Stimulated activated CD4-positive, alpha-beta T cell treated with anti-CD3 and anti-CD28 coated beads, Interleukin-4, amount 100 ng/mL, for 24 hours (primary cell): ENCODE data around the gene HSPA8.
A peak's percentile ranks its signal among the peaks of the same experiment; 100 is the strongest.
"Not testable (repeated sequence)": the region's sequence is repeated elsewhere in the genome, so short reads cannot be mapped to it uniquely, and the experiment has no call there.

ENCODE experiments used
- DNase-seq: peaks from one replicate; pipeline ENCODE4 v3.0.0-alpha.2; 2020

The HSPA8 gene

DNA sequence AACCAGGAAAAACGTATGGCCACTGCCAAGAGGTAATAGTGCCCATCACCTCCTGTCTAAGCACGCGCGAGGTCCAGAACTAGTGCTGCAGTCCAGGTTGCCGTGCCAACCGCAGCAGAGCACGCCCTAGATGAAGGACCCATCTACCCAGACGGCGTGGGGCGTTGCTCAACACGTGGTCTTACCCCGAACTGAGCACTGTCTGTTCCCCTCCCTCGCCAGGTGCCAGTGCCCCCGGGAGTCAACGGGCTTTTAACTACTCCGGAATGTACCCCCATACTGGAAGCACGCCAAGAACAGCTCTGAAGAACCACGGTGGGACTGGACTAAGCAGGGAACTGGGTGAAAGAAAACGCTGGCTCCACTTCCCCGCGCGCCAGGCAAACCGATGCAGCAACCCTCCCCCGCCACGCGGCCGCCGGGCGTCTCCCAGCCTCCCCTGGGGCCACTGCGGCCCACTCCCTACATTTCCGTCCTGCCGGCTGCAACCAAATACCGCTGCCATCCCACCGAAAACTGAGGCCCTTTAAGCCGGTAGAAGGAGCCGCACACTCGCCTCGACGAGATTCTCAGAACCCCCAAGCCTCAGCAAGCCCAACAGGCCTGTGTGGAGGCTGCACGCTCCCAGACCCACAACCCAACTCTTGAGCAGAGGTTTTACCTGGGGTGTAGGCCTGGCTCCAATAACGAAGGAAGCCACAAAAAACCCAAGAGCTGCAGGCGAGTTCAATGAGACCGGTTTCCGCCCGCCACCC lies at the start of gene HSPA8:
Gene HSPA8, minus strand, starts transcription at position 734 of the 755 bp plus-strand sequence. CDS start 812 bp downstream, outside the sequence.
- DNase-seq: peak; percentile 77

DNA sequence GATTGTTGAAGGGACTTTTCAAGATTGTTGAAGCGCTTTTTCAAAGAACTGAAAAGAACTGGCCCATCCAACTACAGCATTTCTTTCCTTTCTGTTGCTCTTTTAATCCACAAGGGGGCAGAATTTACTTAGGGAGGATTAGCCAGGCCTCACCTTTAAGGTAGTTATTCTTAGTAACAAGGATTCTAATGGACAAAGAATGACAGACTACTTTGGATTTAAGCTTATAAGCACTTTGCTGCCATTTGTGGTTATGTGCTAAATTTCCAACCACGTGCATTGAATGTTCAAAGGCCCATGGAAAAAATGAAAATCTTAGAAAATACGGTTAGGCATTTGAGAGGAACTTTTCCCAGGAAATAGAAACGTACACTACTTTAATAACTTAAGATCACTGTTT lies 49.5 kb upstream of the HSPA8 start:
- DNase-seq: no peak

DNA sequence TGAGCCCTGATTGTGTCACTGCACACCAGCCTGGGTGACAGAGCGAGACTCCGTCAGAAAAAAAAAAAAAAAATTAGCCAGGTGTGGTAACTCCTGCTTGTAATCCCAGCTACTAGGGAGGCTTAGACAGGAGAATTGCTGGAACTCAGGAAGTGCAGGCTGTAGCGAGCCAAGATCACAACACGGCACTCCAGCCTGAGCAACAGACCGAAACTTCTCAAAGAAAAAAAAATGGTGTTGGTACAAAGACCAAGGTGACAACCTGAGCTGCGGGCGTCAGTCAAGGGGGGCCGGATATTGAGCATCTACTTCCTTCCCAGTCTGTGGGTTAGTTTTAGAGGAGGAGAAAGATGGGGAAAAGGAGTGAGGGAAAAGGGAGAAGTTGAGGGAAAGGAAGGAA lies 48.5 kb upstream of the HSPA8 start:
- DNase-seq: no peak

DNA sequence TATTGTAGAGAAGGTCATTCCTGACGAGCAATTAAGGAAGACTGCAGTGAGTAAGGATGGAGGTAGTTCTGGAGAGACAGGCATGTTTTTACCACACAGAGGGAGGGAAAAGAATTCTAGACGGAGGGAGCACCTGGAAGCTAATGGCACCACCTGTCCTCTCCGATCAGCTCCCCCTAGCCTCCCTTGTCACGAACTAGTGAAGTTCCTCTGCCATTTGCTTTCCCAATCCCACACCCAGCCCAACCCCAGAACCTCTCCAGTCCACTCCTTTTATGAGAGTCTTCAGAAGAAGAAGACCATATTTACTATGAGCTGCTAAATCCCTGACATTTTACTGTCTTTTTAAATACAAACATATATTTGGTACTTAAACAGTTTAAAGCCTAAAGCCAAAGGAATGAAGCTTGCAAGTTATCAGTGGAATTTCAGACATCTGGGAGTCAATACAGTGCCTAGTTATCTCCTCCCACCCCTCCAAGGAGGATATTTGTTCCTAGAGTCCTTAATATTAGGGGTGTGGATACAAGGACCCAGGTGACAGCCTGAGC lies 46.1 kb upstream of the HSPA8 start:
- no peak for DNase-seq

DNA sequence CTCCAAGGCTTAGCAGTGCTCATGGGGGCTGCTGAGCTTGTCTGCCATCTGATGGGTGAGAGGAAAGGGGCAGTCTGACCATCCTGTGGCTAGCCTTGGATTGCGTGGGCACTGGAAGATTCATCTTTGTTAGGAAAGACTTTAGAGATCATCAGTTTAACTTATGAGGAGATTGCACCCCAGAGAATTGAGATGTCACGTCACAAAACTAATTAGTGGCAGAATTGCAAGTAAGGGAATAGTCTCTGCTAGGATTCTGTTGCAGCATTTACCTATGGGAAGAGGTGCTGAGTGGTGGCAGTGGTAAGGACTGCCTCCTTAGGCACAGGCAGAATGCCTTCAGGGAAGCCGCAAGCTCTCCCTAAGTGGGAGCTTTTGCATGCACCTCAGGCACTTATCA lies 42.8 kb upstream of the HSPA8 start:
- no peak for DNase-seq

DNA sequence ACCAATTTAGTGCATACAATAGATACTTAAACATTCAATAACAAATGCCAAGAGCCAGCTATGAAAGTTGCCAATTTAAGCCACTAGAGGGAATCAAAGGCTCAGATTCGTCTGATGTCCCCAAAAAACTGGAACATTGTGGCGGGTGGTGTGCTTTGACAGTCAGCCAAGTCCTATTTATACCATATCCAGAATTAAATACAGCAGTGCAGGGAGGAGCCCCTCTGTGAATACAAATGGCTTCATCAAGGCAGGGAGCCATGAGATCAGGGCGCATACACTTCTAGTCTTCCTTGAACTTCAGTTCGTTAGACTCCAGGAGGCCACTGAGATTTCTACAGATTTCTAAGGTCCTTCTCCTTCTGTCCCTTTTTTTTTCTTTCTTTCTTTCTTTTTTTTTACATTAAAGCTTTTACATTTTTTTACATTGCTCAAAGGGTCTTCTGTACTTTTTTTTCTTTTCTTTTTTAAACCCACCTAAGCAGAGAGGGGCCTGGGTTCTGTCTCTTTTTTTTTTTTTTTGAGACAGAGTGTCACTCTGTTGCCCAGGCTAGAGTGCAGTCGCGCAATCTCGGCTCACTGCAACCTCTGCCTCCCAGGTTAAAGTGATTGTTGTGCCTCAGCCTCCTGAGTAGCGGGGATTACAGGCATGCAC lies 41.5 kb upstream of the HSPA8 start:
- DNase-seq: peak; percentile 29

DNA sequence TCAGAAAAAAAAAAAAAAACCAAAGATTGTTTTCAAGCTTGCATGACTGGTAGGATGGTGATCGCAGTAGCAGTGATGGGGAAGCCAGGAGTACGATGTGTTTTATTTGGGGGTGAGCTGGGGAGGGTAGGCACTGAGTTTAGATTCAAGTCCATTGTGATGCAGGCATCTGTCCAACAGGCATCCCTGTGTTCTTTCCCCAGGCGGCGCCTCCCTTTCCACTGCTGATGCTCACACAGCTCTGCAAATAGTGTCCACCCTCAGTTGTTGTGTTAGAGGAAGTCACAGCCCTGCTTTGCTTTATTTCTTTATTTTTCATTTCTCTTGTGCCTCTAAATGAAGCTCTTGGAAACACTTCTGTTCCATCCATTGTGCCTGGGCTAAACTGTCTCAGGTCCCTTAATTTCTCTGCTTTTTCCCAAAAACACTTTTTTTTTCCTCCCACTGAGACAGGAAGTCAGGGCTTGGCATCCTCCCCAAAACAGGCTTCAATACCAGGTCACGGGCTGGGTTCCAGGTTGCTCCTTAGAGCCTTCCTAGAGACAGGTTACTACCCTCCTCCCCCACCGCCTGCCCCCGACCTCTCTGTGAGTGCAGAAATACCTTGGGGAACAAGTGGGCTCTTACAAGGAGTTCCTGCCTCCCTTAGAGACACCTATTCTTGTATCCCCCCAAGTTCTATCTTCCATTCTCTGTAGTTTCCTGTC lies 38.6 kb upstream of the HSPA8 start:
- no peak for DNase-seq

DNA sequence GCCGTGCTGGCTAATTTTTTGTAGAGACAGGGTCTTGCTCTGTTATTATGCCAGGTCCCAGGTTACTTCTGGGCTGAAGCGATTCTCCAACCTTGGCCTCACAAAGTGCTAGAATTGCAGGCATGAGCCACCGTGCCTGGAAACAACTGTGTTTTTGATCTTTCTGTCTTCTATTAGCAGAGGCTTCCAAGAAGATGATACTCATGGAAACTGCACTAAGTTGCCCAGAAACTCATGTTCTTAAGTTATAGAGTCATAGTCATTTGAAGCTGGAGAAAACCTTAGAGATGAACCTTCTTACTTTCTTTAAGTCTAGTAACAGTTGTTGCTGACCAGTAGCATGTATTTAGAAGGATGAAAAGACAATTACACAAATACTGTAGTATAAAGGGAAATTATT lies 37.1 kb upstream of the HSPA8 start:
- no peak for DNase-seq

DNA sequence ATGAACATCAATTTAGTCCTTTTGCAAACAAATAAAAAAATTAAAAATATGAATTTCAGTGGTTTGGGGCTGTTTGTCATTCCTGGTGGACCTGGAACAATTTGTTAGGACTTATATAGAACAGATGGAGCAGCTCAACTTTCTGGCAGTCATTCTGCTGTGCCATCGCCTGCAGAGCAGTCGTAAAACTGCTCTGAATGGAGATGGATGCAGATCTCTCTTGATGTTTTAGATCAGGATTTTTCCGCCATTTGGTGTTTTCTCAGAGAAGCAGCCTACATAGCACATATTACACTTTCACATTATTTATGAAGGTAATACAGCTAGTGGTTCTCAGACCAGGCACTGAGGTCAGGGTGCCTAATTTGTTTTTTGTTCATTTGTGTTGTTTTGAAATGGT lies 31.8 kb upstream of the HSPA8 start:
- DNase-seq: no peak

DNA sequence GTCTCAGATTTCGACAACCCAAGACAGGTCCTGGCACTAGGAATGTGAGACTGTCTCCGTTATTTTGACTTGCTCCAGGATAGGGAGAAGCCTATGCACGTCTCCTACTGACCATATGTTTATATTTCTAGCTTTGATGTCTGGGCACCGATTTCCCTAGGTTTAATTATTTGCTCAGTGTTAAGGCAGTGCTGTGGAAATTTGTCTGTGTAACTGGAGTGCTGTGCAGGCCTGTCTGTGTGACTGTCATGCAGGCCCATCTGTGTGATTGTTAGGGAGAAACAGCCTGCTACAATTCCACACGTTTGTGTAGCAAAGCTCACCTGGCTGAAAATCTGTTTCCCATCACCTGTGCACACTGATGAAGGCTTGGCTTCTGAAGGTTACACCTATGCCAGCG lies 29.6 kb upstream of the HSPA8 start:
- DNase-seq: no peak

DNA sequence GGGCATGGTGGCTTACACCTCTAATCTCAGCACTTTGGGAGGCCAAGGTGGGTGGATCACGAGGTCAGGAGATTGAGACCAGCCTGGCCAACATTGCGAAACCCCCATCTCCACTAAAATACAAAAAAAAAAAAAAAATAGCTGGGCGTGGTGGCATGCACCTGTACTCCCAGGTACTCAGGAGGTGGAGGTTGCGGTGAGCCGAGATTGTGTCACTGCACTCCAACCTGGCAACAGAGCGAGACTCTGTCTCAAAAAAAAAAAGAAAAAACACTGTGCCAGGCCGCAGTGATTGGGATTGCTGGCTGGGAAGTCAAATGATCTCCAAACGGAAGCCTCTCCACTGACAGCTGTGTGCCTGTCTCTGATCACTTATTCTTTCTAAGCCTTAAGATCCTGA lies 28.2 kb upstream of the HSPA8 start:
- DNase-seq: not testable (repeated sequence)

DNA sequence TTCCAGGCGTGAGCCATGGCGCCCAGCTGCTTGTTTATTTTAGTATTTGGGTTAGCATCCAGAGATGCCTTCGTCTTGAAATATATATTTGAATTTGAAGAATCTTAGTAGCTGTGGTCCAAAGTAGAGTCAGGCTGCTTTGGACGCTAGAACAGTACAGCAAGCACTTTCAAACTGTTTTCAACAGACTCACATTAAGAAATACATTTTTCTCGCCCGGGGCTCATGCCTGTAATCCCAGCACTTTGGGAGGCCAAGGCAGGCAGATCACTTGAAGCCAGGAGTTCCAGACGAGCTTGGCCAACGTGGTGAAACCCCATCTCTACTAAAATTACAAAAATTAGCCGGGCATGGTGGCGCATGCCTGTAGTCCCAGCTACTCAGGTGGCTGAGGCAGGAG lies 27.0 kb upstream of the HSPA8 start:
- not testable (repeated sequence) for DNase-seq

DNA sequence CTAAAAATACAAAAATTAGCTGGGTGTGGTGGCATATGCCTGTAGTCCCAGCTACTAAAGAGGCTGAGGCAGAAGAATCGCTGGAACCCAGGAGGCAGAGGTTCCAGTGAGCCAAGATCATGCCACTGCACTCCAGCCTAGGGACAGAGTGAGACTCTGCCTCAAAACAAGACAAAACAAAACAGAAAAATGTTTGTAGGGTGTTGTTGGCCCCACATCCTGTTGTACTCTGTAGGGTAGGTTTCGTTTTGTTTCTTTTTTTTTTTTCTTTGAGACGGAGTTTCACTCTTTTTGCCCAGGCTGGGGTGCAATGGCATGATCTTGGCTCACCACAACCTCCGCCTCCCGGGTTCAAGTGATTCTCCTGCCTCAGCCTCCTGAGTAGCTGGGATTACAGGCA lies 25.7 kb upstream of the HSPA8 start:
- not testable (repeated sequence) for DNase-seq

DNA sequence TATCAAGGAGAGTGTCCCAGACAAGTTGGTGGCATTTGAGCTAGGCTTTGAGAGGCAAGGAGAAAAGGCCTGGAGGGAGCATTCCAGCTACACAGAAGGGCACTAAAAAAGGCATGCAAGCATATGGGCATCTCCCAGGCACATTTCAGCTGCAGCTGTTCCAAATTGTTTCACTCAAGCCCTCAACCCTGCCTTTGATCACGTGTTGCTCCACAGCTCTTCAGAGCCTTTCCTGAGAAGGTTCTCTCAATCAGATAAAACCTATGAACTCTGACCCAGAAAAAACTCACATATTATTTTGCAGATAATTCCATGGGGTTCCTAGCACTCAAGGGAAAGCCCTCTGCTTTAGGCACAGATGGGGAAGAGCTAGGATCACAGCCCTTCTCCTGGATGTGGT lies 24.4 kb upstream of the HSPA8 start:
- DNase-seq: no peak

DNA sequence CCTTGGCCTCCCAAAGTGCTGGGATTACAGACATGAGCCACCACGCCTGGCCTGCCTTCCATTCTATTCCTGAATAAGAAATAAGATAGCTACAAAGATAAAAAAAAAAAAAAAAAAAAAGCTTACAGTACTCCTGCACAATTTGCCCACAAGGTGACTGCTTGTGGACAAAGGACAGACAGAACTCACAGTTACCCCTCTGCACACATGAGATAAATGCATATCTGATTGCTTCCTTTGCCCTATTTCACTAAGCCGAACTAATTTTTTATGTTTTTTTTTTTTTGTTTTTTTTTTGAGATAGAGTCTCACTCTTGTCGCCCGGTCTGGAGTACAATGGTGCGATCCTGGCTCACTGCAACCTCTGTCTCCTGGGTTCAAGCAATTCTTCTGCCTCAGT lies 23.6 kb upstream of the HSPA8 start:
- no peak for DNase-seq

DNA sequence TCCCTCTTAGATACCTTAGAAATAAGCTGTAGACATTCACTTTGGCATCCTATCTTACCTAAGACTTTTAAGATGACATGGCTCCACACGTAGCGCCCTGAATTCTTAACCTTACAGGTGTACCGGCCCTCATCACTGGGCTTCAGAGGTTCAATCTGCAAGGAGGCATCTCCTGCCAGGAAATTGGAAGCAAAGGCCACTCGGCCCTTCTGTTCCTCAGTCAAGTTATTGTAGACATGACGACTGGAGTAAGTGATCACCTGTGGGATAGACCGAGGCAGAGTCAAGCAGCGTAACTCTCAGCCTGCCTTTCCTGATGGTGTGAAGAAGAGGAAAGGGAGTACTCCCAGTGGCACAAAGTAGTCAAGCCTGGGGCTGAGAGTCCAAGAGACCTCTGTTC lies 22.5 kb upstream of the HSPA8 start:
- DNase-seq: no peak

DNA sequence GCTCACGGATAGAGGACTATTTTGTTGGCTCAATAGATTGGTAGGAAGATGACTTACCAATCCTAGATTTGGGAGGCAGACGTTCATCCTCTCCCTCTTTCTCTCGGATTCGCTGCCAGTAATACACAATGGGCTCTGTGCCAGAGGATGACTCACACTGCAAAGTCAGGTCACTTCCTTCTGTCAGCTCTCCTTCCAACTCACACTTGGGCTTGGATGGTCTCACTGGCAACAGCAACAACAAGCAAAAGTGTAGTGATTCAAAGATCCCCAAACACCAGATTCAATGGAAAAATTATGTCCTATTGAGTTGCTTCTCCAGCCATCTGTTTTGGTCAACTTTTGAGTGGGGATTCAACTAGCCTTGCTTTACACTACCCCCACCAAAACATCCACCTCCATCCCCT lies 21.7 kb upstream of the HSPA8 start:
- peak; percentile 79 for DNase-seq

DNA sequence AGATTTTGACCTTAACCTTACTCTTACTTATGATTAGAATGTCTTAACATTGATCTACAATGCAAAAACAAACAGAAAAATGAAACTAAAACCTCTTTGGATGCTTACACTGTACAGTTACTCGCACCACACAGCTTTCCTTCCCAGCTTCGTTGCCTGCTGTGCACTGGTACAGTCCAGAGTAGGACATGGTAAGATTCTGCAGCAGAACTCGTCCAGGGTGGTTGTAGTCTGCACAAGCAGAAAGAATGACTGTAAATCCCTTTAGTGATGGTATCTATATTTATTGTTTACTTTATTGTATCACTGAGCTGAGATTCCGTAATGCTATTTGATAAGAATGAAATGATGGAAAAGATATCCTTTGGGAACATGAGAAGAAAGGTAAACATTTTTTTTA lies 21.0 kb upstream of the HSPA8 start:
- DNase-seq: no peak

DNA sequence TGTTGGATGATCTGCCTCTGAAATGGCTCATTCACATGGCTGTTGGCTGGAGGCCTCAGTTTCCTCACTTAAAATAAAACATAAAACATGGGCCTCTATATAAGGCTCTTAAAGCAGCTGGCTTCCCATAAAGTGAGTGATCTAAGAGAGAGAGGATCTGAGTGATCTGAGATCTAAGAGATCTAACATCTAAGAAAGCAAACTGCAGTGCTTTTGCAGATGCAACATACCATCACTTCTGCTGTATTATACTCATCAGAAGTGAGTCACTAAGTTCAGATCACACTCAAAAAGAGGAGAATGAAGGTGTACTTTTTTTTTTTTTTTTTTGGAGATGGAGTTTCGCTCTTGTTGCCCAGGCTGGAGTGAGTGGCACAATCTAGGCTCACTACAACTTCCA lies 18.1 kb upstream of the HSPA8 start:
- no peak for DNase-seq

DNA sequence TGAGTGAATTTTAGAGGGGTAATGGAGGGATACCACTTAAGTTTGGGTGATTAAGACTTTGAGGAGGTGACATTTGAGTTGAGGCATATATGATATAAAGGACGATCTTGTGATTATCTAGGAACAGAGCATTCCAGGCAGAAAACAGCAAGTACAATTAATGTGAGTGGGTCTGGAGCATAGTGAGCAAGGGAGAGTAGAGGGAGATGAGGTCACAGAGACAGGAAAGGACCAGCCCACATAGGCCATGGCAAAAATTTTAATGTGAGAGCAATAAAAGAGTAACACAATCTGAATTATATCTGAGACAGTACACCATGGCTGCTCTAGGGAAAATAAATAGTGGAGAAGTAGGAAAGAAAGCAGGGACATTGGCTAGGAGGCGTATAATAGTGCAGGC lies 14.5 kb upstream of the HSPA8 start:
- no peak for DNase-seq

DNA sequence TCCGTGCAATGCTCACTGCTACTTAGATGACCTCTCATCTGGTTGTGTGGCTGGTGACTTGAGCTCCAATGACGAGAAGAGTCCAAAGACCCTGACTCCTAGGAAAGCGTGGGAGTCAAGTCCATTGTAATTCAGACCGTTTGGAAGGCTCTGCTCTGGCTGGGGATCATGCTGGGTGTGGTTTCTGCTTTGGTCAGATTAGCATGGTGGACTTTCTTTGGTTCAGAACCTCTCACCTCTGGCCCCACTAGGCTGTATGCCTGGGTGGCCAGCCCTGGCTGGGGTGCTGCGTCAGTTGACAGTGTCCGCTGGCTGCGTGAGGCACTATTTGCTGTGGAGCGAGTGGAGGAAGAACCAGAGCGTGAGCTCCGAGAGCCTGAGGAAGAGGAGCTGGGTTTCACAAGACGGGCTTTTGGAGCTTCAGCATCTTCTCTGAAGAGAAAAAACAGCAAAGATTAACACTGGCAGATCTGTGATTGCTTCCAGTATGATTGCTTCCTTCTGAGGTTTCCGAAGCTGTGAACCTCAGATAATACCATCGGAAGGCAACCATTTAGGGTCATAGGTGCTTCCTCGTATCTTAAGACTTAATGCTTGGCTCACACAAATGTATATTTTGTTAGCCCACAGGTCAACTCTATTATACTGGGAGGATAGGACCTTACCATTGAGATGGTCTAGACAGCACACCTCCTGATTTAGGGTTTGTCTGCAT lies 11.6 kb upstream of the HSPA8 start:
- DNase-seq: no peak

DNA sequence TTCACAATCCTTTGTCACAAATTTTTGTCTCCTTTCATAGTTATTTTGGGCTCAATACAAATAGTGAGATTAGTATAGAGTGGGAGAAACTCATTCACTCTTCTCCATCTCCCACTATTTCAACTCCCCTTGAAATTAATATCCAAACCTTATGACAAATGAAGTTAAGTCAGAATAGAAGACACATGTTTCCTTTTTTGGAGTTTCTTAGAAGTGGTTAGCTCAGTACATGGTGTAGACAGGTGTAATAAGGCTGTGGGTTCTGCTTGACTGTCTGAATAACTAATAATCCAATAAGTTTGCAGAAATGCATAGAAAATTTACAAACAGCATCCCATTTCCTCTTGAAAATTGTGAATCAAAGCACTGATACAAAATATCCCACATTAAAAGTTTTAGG lies 10.8 kb upstream of the HSPA8 start:
- DNase-seq: no peak

DNA sequence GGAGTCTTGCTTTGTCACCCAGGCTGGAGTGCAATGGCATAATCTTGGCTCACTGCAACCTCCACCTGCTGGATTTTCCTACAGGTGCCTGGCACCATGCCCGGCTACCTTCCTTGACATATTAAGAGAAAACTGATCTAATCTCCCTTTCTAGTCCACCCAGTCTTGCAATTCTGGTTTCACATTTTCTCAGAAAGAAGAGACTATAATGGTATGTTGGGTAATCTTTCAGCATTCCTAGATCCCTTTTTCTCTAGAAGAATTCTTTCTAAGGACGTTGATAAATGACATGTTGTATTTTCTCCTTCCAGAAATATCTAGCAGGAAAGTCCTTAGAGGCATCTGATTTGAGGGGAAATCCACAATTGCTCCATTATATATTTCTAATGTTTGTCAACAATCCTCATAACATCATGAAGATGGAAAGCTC lies 10.4 kb upstream of the HSPA8 start:
- no peak for DNase-seq
